SK-N-SH (cell line): ENCODE measurements around the gene PRR35. TPM values are rescaled to one million over a fixed set of nuclear protein-coding genes. Genes with fewer than 3 reads are reported as not detected.
A peak's percentile ranks its signal among the peaks of the same experiment; 100 is the strongest.

Experiments used
- CTCF ChIA-PET: fragments of 300-600, 350-600 bp; formaldehyde crosslinking; extraction: SDS; loops from one replicate; lab custom pipeline; 2021; lab: Yijun Ruan, JAX
- POLR2A ChIA-PET: fragments of 350-600 bp; sonication (Branson Sonifier 250); formaldehyde crosslinking; extraction: SDS; loops from one replicate; lab custom pipeline; 2020; ENCODE audit warnings: antibody characterized with exemption, inconsistent platforms; lab: Yijun Ruan, JAX
- DNase-seq: peaks from one replicate; pipeline ENCODE4 v3.0.0; 2012
- H2AFZ ChIP-seq: fragments of 200-600 bp; sonication (generic); 2 replicates; pipeline ENCODE4 v1.8.1; 2016; ENCODE audit warnings: antibody characterized with exemption, mild to moderate bottlenecking, low read depth
- H3F3A ChIP-seq: fragments of 200-600 bp; sonication (generic); replicated peaks from 2 replicates; pipeline ENCODE3; 2016; ENCODE audit warnings: antibody characterized with exemption, mild to moderate bottlenecking; ENCODE audit not compliant: insufficient read depth
- H3K27ac ChIP-seq, 2 experiments: fragments of 200-500 bp in 1 of 2; fragments of 200-600 bp in 1 of 2; sonication (Bioruptor generic) in 1 of 2; sonication (generic), shearing (Covaris generic) in 1 of 2; 2 replicates each; pipeline versions ENCODE4 v1.5.1 to v1.6.1; 2014 to 2016; ENCODE audit warnings: low read depth in 2 of 2, inconsistent platforms in 1 of 2, low read length in 1 of 2, mild to moderate bottlenecking in 1 of 2, mixed read lengths in 1 of 2
- H3K27me3 ChIP-seq: fragments of 200-600 bp; sonication (generic), shearing (Covaris generic); 2 replicates; pipeline ENCODE4 v1.6.1; 2016; ENCODE audit warnings: mixed run types; ENCODE audit not compliant: insufficient read depth
- H3K36me3 ChIP-seq, 2 experiments: fragments of 200-500 bp in 1 of 2; fragments of 200-600 bp in 1 of 2; sonication (Bioruptor generic) in 1 of 2; sonication (generic) in 1 of 2; replicated peaks in 1 of 2; 2 replicates each; pipeline versions ENCODE3 to v1.5.1; 2014 to 2016; ENCODE audit warnings: low read length in 1 of 2, mild to moderate bottlenecking in 1 of 2; ENCODE audit not compliant: insufficient read depth in 2 of 2, control insufficient read depth in 1 of 2
- H3K4me1 ChIP-seq, 2 experiments: fragments of 200-500 bp in 1 of 2; fragments of 200-600 bp in 1 of 2; sonication (Bioruptor generic) in 1 of 2; sonication (generic), shearing (Covaris generic) in 1 of 2; 2 replicates each; pipeline versions ENCODE4 v1.5.1 to v1.6.1; 2014 to 2016; ENCODE audit warnings: low read depth in 1 of 2, low read length in 1 of 2, mixed run types in 1 of 2; ENCODE audit not compliant: insufficient read depth in 2 of 2, control insufficient read depth in 1 of 2
- H3K4me2 ChIP-seq: fragments of 200-600 bp; sonication (generic), shearing (Covaris generic); 2 replicates; pipeline ENCODE4 v1.6.1; 2017; ENCODE audit warnings: mixed run types
- H3K4me3 ChIP-seq, 2 experiments: fragments of 200-500 bp in 1 of 2; fragments of 200-600 bp in 1 of 2; sonication (Bioruptor generic) in 1 of 2; sonication (generic), shearing (Covaris generic) in 1 of 2; 2 replicates each; pipeline versions ENCODE4 v1.5.1 to v1.8.1; 2014 to 2016; ENCODE audit warnings: low read depth in 2 of 2, inconsistent platforms in 1 of 2, low read length in 1 of 2, mild to moderate bottlenecking in 1 of 2, mixed read lengths in 1 of 2, moderate library complexity in 1 of 2
- H3K79me2 ChIP-seq: fragments of 200-600 bp; sonication (generic); 2 replicates; pipeline ENCODE4 v1.8.1; 2017; ENCODE audit warnings: mild to moderate bottlenecking; ENCODE audit not compliant: insufficient read depth
- H3K9ac ChIP-seq: fragments of 200-600 bp; sonication (generic); 2 replicates; pipeline ENCODE4 v1.6.1; 2017; ENCODE audit warnings: mixed run types
- H3K9me2 ChIP-seq: fragments of 200-600 bp; sonication (generic); 2 replicates; pipeline ENCODE4 v1.6.1; 2017; ENCODE audit warnings: mixed run types
- H3K9me3 ChIP-seq: fragments of 200-600 bp; sonication (generic); 2 replicates; pipeline ENCODE4 v1.6.1; 2017; ENCODE audit warnings: mixed run types, mild to moderate bottlenecking, moderate library complexity
- H4K20me1 ChIP-seq: fragments of 200-600 bp; sonication (generic); 2 replicates; pipeline ENCODE4 v1.6.1; 2017; ENCODE audit warnings: mild to moderate bottlenecking, mixed run types; ENCODE audit not compliant: insufficient read depth
- CHD2 ChIP-seq: fragments of 150-350 bp; IDR thresholded peaks from 2 replicates; pipeline ENCODE4 v1.6.1; 2018; ENCODE audit warnings: low read length; ENCODE audit not compliant: partially characterized antibody
- CTCF ChIP-seq: fragments of 200-600 bp; sonication (generic); IDR thresholded peaks from 2 replicates; pipeline ENCODE4 v1.6.1; 2017; ENCODE audit warnings: antibody characterized with exemption, mild to moderate bottlenecking, moderate library complexity
- FOSL2 ChIP-seq: IDR thresholded peaks from 2 replicates; pipeline ENCODE4 v1.4.0; 2012; ENCODE audit warnings: low read depth, mild to moderate bottlenecking, moderate library complexity, borderline replicate concordance
- GABPA ChIP-seq: IDR thresholded peaks from 2 replicates; pipeline ENCODE4 v1.4.0; 2012; ENCODE audit warnings: low read depth, mild to moderate bottlenecking
- MEF2A ChIP-seq: IDR thresholded peaks from 2 replicates; pipeline ENCODE4 v1.4.0; 2012; ENCODE audit warnings: low read depth, borderline replicate concordance
- MXI1 ChIP-seq: IDR thresholded peaks from 2 replicates; pipeline ENCODE4 v1.6.1; 2012; ENCODE audit warnings: mild to moderate bottlenecking, low read depth, low read length, improper control_type of control experiment
- RAD21 ChIP-seq: IDR thresholded peaks from 2 replicates; pipeline ENCODE4 v1.6.1; 2012; ENCODE audit warnings: mild to moderate bottlenecking, low read length
- RCOR1 ChIP-seq: fragments of 150-350 bp; IDR thresholded peaks from 2 replicates; pipeline ENCODE4 v1.6.1; 2017; ENCODE audit warnings: antibody characterized with exemption, low read length
- RFX5 ChIP-seq: IDR thresholded peaks from 2 replicates; pipeline ENCODE4 v1.6.1; 2012; ENCODE audit warnings: mild to moderate bottlenecking, improper control_type of control experiment, low read length
- RXRA ChIP-seq: IDR thresholded peaks from 2 replicates; pipeline ENCODE4 v1.4.0; 2012; ENCODE audit warnings: low read depth, mild to moderate bottlenecking, borderline replicate concordance
- SIN3A ChIP-seq: IDR thresholded peaks from 2 replicates; pipeline ENCODE4 v1.6.1; 2012; ENCODE audit warnings: low read depth, mild to moderate bottlenecking, low read length, moderate library complexity, borderline replicate concordance
- SMC3 ChIP-seq: IDR thresholded peaks from 2 replicates; pipeline ENCODE4 v1.6.1; 2012; ENCODE audit warnings: low read depth, low read length, improper control_type of control experiment
- TCF12 ChIP-seq: IDR thresholded peaks from 2 replicates; pipeline ENCODE4 v1.4.0; 2012
- WGBS: methylation state at CpG from one replicate; pipeline ENCODE4 v1.1.6; 2017; ENCODE audit warnings: low lambda C conversion rate; 5-methylcytosine and 5-hydroxymethylcytosine counted together
- polyA plus RNA-seq, 3 experiments: library from polyadenylated mRNA; depleted of rRNA; stranded (reverse); fragments of >200 nt; gene quantifications; 2 replicates each; pipeline ENCODE4 v1.2.3, GENCODE V29; 2012

The PRR35 gene
- polyA plus RNA-seq, 1 of the 3 experiments (the other 2 are of a cell fraction), result not detected

- Histone ChIP-seq H3K9ac (no peak within 1 kb of the TSS), H4K20me1 (no peaks in the 10 kb centered on the region), H3K9me2 (no peaks in the 10 kb centered on the region), H3K4me3 (no peak within 1 kb of the TSS; a peak in 1 of 4 replicates), H3F3A (no peaks in the 10 kb centered on the region), H3K36me3 (no peaks in the 10 kb centered on the region), H3K27me3 (peaks cover 2% of the 10 kb centered on the region; the same call in 1 of the 2 replicates), H3K4me2 (peak within 1 kb of the TSS; percentile 57; the same call in 1 of the 2 replicates), H2AFZ (peak within 1 kb of the TSS; percentile 68; the same call in 1 of the 2 replicates), H3K4me1 (peaks cover 11 to 58% of the 10 kb centered on the region in 2 experiments; a peak in 2 of 4 replicates), H3K9me3 (no peaks in the 10 kb centered on the region), H3K79me2 (peaks cover 12% of the 10 kb centered on the region), H3K27ac (peak within 1 kb of the TSS in 1 of 2 experiments; percentile 95; a peak in 2 of 4 replicates)
- 61% methylated on average over 12 of the region's 26 CpGs for WGBS
- CTCF ChIA-PET, result interaction anchor here (1.0 to 1.3 kb wide), 3 partner anchors 19 to 140 kb away, joined by 3 read pairs; no protein-coding TSS in a partner anchor
- peak; percentile 80 for DNase-seq
- POLR2A ChIA-PET, result interaction anchor here (0.6 to 2.0 kb wide), 7 partner anchors 10 to 186 kb away, joined by 3 to 12 read pairs (median 5); partner anchors contain the start of gene CAPN15
- no peak for TF ChIP-seq RAD21
- TF ChIP-seq CHD2, result peak; percentile 58
These were observed 6.5 kb downstream of the PRR35 start, which contains the start of gene NHLRC4 for GRCh38 chr16:566475-567372. TSS of gene NHLRC4 (plus strand) at chr16:567005. CDS start at chr16:568048, 1,043 bp downstream.

- Histone ChIP-seq H3K9me2 (no peaks in the 10 kb centered on the region), H2AFZ (no peak overlapping the region), H4K20me1 (no peaks in the 10 kb centered on the region), H3K36me3 (peaks cover 0 to 2% of the 10 kb centered on the region in 2 experiments), H3K9ac (no peak overlapping the region)
- TF ChIP-seq TCF12 (no peak), RXRA (no peak), RFX5 (no peak), MEF2A (no peak), RAD21 (no peak), SMC3 (no peak), SIN3A (no peak), GABPA (no peak), FOSL2 (no peak), MXI1 (no peak), CTCF (no peak), RCOR1 (no peak)
- TF ChIP-seq, all 33 proteins: peak for 0
- Histone ChIP-seq H3K4me1 (peaks cover 11 to 62% of the 10 kb centered on the region in 2 experiments; a peak in 2 of 4 replicates), H3K27ac (peak overlapping the region in 1 of 2 experiments; percentile 95; a peak in 2 of 4 replicates), H3K4me2 (no peak overlapping the region), H3K27me3 (no peaks in the 10 kb centered on the region), H3K4me3 (no peak overlapping the region), H3F3A (no peaks in the 10 kb centered on the region), H3K79me2 (peaks cover 17% of the 10 kb centered on the region), H3K9me3 (no peaks in the 10 kb centered on the region)
- ChIA-PET CTCF (interaction anchor here (1.1 to 2.0 kb wide), 2 partner anchors 41 to 141 kb away, joined by 3 to 5 read pairs; no protein-coding TSS in a partner anchor), POLR2A (interaction anchor here (0.6 to 1.1 kb wide), 2 partner anchors 9 to 143 kb away, joined by 3 read pairs; no protein-coding TSS in a partner anchor)
- 94% methylated on average over 6 of the region's 35 CpGs for WGBS
- DNase-seq, result no peak
These were observed 7.4 kb downstream of the PRR35 start for GRCh38 chr16:567373-568256.
